PC-3 (cell line): Measurements from ENCODE around the gene SLC2A13. TPM values are rescaled to one million over a fixed set of nuclear protein-coding genes. Genes with fewer than 3 reads are reported as not detected.

Source experiments
- ATAC-seq: fragments of 200-7000 bp; cut with Tn5 transposase; 2 replicates; pipeline ENCODE4 v1.9.1; 2020; ENCODE audit warnings: mild to moderate bottlenecking, moderate library complexity
- BruUV-seq: library from RNA; stranded (reverse); fragments of 400-500 nt; replicated peaks from 2 replicates; lab custom pipeline; 2021; lab: Mats Ljungman, UMichigan
- CTCF ChIA-PET: fragments of 300-600 bp; sonication (Branson Sonifier 250); formaldehyde crosslinking; loops from one replicate; lab custom pipeline; 2022; ENCODE audit warnings: antibody characterized with exemption; lab: Charles Lee
- POLR2A ChIA-PET: fragments of 300-600 bp; sonication (Branson Sonifier 250); formaldehyde crosslinking; loops from one replicate; lab custom pipeline; 2022; ENCODE audit warnings: antibody characterized with exemption; ENCODE audit not compliant: unreplicated experiment; lab: Charles Lee
- DNase-seq: peaks from one replicate; pipeline ENCODE4 v3.0.0-alpha.2; 2015
- H2AFZ ChIP-seq: fragments of 300-600 bp; sonication (generic); 2 replicates; pipeline ENCODE4 v1.6.0; 2016; ENCODE audit warnings: antibody characterized with exemption, low read length
- H3F3A ChIP-seq: fragments of 300-600 bp; sonication (generic); one replicate; pipeline ENCODE4 v1.6.0; 2017; ENCODE audit warnings: antibody characterized with exemption, low read length, control low read depth, mild to moderate bottlenecking; ENCODE audit not compliant: unreplicated experiment
- H3K27ac ChIP-seq: fragments of 300-600 bp; sonication (generic); 2 replicates; pipeline ENCODE4 v1.5.1; 2016; ENCODE audit warnings: mild to moderate bottlenecking, low read length
- H3K27me3 ChIP-seq: fragments of 300-600 bp; sonication (generic); 2 replicates; pipeline ENCODE4 v1.6.1; 2016; ENCODE audit warnings: low read length, mixed read lengths
- H3K36me3 ChIP-seq: fragments of 300-600 bp; sonication (generic); 2 replicates; pipeline ENCODE4 v1.6.1; 2016; ENCODE audit warnings: low read depth, mixed run types, low read length, mixed read lengths
- H3K4me1 ChIP-seq: fragments of 300-600 bp; sonication (generic); 2 replicates; pipeline ENCODE4 v1.5.1; 2016; ENCODE audit warnings: low read length; ENCODE audit not compliant: insufficient read depth
- H3K4me2 ChIP-seq: fragments of 300-600 bp; sonication (generic); 2 replicates; pipeline ENCODE4 v1.6.0; 2016; ENCODE audit warnings: low read length
- H3K4me3 ChIP-seq: fragments of 300-600 bp; sonication (generic); 2 replicates; pipeline ENCODE4 v1.5.1; 2016; ENCODE audit warnings: mild to moderate bottlenecking, low read length, mixed read lengths
- H3K79me2 ChIP-seq: fragments of 300-600 bp; sonication (generic); 2 replicates; pipeline ENCODE4 v1.6.1; 2017; ENCODE audit warnings: low read length, mixed read lengths
- H3K9ac ChIP-seq: fragments of 300-600 bp; sonication (generic); 2 replicates; pipeline ENCODE4 v1.6.0; 2016; ENCODE audit warnings: mild to moderate bottlenecking, low read length
- H3K9me2 ChIP-seq: fragments of 300-600 bp; sonication (generic); replicated peaks from 2 replicates; pipeline ENCODE4 v1.6.1; 2016; ENCODE audit warnings: mixed run types, low read length, mixed read lengths
- H3K9me3 ChIP-seq: fragments of 300-600 bp; sonication (generic); 2 replicates; pipeline ENCODE4 v1.6.1; 2016; ENCODE audit warnings: low read length, mixed read lengths
- H4K20me1 ChIP-seq: fragments of 300-600 bp; sonication (generic); 2 replicates; pipeline ENCODE4 v1.6.1; 2016; ENCODE audit warnings: low read length, mixed read lengths
- EZH2 ChIP-seq: fragments of 300-600 bp; sonication (generic); IDR thresholded peaks from one replicate; pipeline ENCODE4 v1.6.1; 2017; ENCODE audit warnings: antibody characterized with exemption, mild to moderate bottlenecking, low read length; ENCODE audit not compliant: unreplicated experiment
- EZH2phosphoT487 ChIP-seq: fragments of 300-600 bp; sonication (generic); IDR thresholded peaks from 2 replicates; pipeline ENCODE4 v1.6.1; 2018; ENCODE audit warnings: mild to moderate bottlenecking, antibody characterized with exemption, low read length, borderline replicate concordance
- intact Hi-C: fragments of 100-400 bp; cut with micrococcal nuclease; formaldehyde crosslinking; loops from 2 replicates; pipeline ENCODE4 v1.9.0; 2023
- total RNA-seq: library from RNA; depleted of rRNA; stranded (reverse); fragments of >200 nt; gene quantifications from 2 replicates; pipeline ENCODE4 v1.2.3, GENCODE V29; 2014
- TF ChIP-seq, protein P1 (sequence below): fragments of 300-600 bp; sonication (generic); conservative IDR thresholded peaks from 2 replicates; pipeline ENCODE4 v1.5.1; 2017; ENCODE audit warnings: antibody characterized with exemption, low read depth, mild to moderate bottlenecking, low read length

SLC2A13 gene
- total RNA-seq, 1 experiment from 2014 or later: 3.4 TPM

DNA sequence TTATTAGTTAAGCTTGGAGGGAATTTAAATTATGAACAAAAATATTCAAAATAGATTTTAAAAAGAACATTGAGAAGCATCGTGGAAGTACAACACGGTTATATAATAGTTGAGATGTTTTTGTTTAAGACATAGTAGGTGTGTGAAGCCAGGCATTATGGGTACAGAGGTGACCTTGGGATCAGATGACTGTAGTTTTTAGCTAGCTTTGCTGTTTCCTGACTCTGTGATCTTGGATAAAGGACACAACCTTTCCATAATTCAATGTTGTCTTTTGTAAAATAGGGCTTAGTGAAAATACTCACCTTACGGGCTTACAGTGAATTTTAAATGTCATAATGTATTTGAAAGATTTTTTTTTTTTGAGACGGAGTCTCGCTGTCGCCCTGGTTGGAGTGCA is 239.7 kb downstream of the SLC2A13 start:
- H3K9me2 ChIP-seq: no peaks in the 10 kb centered on the region
- ChIA-PET POLR2A (no interaction called here), CTCF (no interaction called here)
- intact Hi-C loops: no loop called here
- H3K4me1 ChIP-seq: no peaks in the 10 kb centered on the region
- no peak overlapping the region for H3K4me2 ChIP-seq
- H3K9me3 ChIP-seq: no peaks in the 10 kb centered on the region
- no peaks in the 10 kb centered on the region for H3F3A ChIP-seq
- TF ChIP-seq, protein P1, sequence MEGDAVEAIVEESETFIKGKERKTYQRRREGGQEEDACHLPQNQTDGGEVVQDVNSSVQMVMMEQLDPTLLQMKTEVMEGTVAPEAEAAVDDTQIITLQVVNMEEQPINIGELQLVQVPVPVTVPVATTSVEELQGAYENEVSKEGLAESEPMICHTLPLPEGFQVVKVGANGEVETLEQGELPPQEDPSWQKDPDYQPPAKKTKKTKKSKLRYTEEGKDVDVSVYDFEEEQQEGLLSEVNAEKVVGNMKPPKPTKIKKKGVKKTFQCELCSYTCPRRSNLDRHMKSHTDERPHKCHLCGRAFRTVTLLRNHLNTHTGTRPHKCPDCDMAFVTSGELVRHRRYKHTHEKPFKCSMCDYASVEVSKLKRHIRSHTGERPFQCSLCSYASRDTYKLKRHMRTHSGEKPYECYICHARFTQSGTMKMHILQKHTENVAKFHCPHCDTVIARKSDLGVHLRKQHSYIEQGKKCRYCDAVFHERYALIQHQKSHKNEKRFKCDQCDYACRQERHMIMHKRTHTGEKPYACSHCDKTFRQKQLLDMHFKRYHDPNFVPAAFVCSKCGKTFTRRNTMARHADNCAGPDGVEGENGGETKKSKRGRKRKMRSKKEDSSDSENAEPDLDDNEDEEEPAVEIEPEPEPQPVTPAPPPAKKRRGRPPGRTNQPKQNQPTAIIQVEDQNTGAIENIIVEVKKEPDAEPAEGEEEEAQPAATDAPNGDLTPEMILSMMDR: no peak
- no peak for TF ChIP-seq EZH2phosphoT487
- H2AFZ ChIP-seq: no peak overlapping the region
- BruUV-seq: no TSS peak
- H3K27me3 ChIP-seq: no peaks in the 10 kb centered on the region
- H3K79me2 ChIP-seq: no peaks in the 10 kb centered on the region
- no peak overlapping the region for H3K4me3 ChIP-seq
- H3K36me3 ChIP-seq: no peaks in the 10 kb centered on the region
- no peak overlapping the region for H3K9ac ChIP-seq
- ATAC-seq (no peak), DNase-seq (no peak)
- no peaks in the 10 kb centered on the region for H4K20me1 ChIP-seq
- no peak overlapping the region for H3K27ac ChIP-seq

- no peaks in the 10 kb centered on the region for H3K36me3 ChIP-seq
- H3K4me1 ChIP-seq: no peaks in the 10 kb centered on the region
- H4K20me1 ChIP-seq: no peaks in the 10 kb centered on the region
- no peaks in the 10 kb centered on the region for H3F3A ChIP-seq
- H2AFZ ChIP-seq: no peak overlapping the region
- H3K4me3 ChIP-seq: no peak overlapping the region
- no peak overlapping the region for H3K27ac ChIP-seq
- H3K9ac ChIP-seq: no peak overlapping the region
- POLR2A ChIA-PET: no interaction called here
- CTCF ChIA-PET: no interaction called here
- no peak for TF ChIP-seq EZH2phosphoT487
- TF ChIP-seq, protein P1: no peak
- intact Hi-C loops: no loop called here
- H3K79me2 ChIP-seq: no peaks in the 10 kb centered on the region
- no peaks in the 10 kb centered on the region for H3K9me3 ChIP-seq
- no peaks in the 10 kb centered on the region for H3K27me3 ChIP-seq
- H3K9me2 ChIP-seq: no peaks in the 10 kb centered on the region
- ATAC-seq (no peak), DNase-seq (no peak)
- H3K4me2 ChIP-seq: no peak overlapping the region
- BruUV-seq: no TSS peak
Measured at GRCh38 chr12:39860695-39861094, 245.2 kb downstream of the SLC2A13 start.

GRCh38 chr12:39853003-39853402 is 252.9 kb downstream of the SLC2A13 start:
- Histone ChIP-seq H3K27me3 (no peaks in the 10 kb centered on the region), H3K4me1 (no peaks in the 10 kb centered on the region), H3F3A (no peaks in the 10 kb centered on the region), H3K79me2 (no peaks in the 10 kb centered on the region), H4K20me1 (no peaks in the 10 kb centered on the region), H2AFZ (no peak overlapping the region), H3K4me2 (no peak overlapping the region), H3K36me3 (no peaks in the 10 kb centered on the region), H3K4me3 (no peak overlapping the region), H3K9ac (no peak overlapping the region), H3K27ac (no peak overlapping the region), H3K9me2 (no peaks in the 10 kb centered on the region), H3K9me3 (no peaks in the 10 kb centered on the region)
- ATAC-seq (no peak), DNase-seq (no peak)
- POLR2A ChIA-PET: no interaction called here
- TF ChIP-seq, protein P1: no peak
- no peak for TF ChIP-seq EZH2phosphoT487
- TF ChIP-seq EZH2: no peak
- CTCF ChIA-PET: no interaction called here
- BruUV-seq: no TSS peak
- intact Hi-C loops: no loop called here
